HG03280 (cell line): Measurements from ENCODE around the gene NTMT1.

Source experiments
- ATAC-seq: cut with Tn5 transposase; IDR thresholded peaks from one replicate; pipeline ENCODE4 v1.9.1; 2021; ENCODE audit warnings: mild to moderate bottlenecking, moderate library complexity; ENCODE audit not compliant: unreplicated experiment

The NTMT1 gene

DNA sequence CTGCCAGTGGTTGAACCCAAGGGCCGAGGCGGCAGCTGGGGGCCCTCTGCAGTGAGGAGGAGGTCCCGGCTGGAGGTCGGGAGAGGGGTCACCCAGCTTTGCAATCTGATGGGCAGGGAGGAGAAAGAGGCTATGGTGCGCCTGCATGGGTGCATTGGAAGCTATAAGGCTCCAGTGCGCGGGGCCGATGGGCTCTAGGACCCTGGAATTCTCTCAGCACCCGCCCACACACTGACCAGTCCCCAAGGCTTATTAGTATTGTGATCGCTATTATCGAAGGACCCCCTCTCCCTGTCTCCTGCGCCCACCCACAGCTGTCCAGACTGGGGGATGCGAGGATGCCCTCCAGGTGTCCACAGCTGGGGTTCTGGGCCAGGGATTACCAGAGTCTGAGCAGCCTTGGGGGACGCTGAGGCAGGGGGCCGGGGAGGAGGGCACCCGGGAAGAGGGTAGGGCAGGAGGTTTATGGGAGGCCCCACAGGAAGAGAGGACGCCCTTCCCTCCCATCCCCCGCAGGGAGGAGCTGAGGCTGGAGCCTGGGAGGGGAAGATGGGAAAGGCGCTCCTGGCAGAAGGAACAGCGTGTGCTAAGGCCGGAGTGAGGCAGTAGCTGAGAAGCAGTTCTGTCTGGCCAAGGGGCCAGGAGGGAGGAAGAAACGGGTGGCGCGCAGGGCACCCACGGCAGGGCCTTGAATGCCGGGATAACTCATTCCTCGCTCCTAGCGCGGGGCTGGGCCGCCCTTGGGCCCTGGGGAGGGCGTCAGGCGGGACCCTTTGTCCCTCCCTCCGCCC, 29.2 kb upstream of the NTMT1 start:
- ATAC-seq = no peak

DNA sequence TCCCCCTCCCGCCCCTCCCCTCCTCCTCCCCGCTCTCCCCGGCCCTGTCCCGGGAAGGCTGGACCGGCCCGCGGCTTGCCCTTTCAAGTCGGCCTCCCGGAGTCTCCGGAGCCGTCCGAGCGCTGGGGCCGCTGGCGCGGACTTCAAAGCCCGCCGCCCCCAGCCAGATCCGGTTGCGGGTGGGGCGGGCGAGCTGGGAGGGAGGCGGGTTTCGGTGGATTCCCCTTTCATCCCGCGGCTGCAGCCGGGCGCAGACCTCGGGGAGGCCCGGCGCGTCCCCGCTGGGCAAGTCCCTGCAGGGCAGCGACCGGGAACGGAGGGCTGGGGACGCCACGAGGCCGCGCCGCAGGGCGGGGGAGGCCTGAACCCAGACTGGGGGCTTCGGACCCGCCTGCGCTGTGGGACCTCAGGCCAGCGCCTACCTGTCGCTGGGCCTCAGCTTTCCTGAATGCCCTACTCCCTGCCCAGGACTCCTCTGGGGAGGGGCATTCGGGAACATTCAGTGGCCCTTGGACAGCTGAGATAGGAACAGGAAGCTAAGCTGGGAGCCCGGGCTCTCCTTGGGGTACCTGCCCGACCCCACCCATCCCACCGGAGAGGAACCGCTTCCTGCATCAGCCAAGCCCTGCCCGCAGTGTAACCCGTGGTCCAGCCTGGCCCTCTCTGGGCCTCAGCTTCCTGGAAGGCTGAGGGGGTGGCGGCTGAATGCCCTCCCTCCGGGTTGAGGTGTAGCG, 28.4 kb upstream of the NTMT1 start:
- ATAC-seq = no peak

DNA sequence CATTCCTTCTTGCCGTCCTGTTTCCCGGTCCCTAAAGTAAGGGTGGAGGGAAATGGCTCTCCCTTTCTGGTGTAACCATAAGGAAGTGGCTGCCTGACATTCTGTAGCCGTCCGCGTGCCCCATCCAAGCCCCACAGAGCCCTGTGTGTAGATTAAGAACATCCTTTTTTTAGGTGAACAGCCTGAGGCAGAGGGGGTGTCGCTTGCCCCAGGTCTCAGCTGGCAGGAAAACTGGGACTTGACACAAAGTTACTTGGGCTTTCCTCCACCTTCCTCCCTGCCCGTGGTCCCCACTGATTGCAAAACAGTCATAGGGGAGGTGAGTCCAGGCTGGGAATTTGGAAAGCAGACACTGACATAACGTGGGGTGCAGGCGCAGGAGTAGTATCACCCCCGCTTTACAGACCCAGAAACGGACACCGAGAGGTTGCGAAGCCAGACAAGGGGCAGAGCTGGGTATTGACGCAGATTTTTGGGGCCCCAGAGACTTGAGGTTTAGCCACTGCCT, 27.8 kb upstream of the NTMT1 start:
- no peak for ATAC-seq

DNA sequence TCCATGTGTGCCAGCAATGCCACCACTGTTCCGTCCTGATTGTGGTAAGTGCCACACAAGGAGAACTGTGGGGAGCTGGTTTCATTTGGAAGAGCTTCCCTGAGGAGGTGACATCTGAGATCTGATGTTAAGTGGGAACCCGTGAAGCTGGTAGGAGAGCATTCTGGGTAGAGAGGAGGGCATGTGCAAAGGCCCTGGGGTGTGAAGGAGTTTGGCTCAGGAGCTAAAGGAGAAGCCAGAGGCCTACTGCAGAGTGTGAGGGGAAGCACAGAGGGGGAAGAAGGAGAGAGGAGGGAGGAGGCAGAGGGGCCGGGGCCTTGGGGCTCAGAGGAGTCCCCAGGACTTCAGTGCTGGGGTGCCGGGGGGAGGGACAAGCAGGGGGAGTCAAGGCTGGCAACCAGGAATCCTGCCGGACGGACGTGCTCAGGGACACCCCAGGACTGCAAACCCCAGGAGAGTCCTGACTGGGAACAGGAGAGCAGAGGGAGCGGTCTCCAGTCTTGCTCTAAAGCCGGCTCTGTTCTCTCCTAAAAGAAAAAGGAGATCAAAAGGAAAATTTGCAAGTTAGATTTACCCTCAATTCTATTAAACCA, 24.8 kb upstream of the NTMT1 start:
- ATAC-seq = no peak

DNA sequence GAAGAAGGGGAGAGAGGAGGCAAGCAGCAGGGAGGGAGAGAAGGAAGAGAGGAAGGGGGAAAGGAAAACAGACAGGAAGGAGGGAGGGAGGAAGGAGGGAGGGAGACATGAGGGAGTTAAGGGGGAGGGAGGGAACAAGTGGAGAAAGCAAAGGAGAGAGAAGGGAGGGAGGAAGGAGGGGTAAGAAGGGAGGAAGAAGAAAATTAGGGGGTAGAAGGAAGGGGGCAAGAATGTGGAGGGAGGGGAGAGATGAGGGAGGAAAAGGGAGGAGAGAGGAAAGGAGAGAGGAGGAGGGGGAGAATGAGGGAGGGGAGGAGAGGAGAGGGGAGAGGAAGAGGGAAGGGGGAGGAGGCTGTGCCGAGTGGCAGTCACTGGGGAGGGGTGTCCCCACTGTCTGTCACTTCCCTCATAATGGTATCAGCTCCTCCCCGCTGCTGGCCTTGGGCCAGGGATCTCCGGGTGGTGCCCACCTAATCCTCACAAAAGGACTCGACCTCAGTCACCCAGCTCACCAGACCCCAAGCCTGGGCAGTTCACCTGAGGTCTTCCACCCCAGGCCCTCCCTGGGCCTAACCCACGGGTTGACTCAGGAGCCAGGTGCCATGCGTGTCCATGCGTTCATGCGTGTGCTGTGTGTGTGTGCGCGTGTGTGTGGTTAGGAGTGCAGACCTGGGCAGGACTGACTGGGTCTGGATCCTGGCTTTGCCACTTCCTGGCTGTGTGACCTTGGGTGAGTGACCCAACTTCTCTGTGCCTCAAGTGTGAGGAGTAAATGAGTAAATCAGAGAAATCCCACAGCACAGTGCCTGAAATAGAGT, 23.2 kb upstream of the NTMT1 start:
- ATAC-seq = no peak

DNA sequence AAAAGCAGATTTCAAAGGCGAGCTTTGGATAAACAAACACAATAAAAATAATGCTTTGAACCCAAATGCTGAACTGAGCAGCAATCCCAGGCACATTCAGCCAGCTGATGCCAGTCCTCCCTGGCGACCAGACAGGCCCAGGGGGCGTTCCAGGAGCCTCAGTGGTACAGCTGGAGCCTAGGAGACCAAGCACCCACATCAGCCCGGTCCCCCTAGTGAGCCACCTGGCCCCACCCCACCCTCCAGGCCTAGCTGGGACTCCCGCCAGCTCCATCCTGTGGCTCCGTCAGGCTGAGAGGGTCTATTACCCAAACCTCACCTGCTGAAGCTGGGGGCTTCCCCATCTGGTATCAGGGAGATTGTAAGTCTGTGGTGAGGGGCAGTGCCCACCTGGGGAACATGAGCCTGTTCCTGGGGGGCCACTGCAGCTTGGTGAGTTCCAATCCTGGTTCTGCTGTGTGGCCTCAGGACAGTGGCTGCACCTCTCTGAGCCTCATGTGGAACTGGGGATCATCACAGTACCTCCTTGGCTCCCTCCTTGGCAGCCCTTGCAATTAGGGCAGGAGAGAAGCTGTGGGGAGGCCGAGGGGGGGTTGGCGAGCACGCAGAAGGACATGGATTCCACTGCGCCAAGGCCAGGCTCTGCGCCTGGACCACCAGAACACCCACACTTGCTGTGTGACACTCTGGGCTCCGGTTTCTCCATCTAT, 21.8 kb upstream of the NTMT1 start:
- no peak for ATAC-seq

DNA sequence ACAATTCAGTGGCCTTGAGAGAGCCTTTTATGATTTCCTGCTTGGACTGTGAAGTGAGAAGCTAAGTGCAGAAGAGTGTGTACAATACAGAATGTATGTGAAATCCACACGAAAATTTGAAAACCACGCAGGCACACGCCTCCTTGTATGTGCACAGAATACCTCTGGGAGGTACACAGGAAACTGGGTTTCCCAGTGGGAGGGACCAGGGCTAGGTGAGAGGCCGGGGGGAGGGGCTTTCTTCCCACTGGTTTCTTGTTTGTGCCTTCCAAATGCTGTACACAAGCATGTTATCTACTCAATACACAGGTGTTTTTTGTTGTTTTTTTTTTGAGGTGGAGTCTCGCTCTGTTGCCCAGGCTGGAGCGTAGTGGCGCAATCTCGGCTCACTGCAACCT, 21.2 kb upstream of the NTMT1 start:
- no peak for ATAC-seq

DNA sequence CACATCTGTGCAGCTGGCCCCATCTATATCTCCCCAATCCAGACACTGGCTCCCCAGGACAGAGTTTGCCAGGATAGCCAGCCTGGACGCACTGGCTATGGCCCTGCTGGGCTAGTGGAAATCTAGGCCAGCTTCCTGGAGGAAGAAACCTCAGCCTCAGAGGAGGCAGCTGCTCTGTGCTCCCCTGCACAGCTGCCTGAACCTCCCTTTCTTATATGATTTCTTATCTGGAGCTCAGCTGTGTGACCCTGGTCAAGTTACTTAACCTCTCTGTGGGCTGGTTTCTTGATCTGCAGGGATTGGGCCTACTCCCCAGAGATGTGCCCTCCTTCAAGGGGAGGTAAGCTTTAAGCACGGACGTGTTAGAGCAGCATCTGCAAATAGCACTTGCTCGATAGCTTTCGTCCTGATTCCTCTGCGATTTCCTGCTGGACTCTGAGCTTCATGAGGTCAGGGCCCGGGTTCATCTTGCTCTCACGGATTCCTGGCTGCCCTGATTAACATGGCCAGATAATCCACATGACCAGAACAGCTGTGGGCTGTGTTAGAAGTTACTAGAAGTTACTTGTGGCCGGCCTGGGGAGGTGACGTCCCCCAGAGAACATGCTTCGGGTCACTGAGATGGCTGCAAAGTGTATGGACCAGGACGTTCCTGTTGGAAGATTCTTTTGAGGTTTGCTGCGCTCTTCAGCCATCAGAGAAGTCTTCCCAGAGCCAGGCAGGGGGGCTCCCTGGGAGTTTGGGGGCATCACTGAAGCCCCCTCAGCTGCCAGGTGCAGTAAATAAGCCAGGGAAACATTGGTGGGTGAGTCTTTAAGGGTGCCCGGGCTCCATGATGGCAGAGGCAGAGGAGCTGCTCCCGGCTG, 19.6 kb upstream of the NTMT1 start:
- ATAC-seq = no peak

DNA sequence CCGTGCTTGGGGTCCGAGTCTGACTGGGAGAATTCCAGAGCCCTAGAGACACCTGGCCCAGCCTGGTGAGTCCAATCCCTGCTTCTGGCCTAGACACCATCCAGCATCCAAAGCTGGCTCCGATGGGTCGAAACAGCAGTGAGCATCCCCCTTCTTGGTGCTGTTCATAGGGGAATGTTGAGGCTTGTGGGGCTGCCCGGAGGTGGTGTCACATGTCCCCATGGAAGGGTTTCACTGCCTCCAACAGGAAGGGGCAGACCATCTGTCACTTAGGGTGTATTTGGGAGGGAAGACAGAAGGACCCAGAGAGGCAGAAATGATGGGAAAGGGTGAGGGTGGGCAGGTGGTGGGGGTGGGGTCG, 19.0 kb upstream of the NTMT1 start:
- no peak for ATAC-seq

DNA sequence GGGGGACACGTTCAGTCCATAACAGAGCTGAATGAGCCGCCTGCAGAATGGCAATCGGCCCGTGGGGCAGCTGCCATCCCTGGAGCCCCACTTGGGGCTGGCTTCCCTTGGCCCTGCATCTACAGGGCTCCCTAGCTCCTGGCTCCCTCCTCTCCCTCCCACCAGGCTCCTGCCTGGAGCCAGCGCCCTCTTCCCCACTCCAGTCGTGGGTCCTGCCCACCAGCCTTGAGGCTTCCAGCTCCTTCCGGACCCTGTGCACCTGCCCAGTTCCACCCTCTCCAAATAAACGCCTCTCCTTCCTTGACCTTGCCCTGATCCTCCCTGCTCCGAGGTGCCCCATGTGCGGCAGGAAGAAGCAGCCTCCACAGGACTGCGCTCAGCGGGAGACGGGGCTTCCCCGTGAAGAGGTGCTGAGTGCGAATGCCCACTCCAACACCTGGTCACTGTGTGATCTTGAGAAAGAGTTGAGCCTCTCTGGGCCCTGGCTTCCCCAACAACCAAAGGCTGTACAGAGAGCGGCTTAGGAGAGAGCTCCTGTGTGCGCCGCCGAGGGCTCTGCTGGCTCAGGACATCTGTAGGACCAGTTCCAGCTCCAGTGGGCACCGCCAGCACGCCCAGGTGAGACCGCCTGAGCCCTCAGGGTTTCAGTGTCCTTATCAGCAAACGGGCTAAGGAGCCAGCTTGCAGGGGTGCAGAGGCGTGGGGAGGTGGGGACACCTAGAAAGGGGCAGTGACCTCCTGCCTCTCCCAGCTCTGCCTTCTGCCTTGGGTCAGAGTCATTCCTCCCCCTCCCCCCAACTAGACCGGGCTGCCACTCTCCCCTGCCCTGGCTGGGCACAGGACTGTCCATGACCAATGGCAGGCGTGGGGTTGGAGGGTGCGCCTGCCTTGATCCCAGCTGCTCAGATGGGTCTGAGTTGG, 17.1 kb upstream of the NTMT1 start:
- no peak for ATAC-seq

DNA sequence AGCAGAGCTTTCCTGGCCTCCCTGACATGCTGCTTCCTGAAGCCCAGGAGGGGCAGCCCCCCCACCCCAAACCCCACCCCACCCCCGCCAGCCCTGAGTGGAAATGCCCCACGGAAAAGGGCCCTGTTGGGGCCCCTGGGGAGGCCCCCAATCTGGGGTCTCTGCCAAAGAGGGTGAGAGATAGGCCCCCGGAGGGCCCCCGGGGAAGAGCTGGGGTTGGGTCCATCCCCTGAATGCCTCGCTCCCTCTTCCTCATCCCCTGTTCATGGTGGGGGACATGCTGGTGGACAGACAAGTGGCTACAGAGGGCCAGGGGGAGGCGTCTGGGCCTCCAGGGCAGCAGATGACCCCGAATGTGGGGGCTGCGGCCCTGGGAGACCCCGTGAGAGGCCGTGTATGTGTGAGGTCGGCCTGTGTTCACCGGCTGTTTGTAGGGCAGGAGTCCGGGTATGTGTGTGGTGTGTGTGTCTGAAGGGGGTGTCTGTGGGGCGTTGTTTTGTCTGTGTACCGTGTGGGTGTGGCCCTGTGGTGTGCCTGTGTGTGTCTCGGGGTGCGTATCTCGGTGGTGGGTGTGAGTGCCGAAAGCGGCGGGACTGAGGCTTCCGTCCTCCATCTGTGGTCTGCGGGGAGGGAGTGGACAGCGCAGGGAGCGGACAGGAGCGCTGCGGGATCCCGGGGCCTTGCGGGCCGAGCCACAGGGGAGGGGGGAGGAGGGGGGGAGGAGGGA, 16.3 kb upstream of the NTMT1 start:
- no peak for ATAC-seq

DNA sequence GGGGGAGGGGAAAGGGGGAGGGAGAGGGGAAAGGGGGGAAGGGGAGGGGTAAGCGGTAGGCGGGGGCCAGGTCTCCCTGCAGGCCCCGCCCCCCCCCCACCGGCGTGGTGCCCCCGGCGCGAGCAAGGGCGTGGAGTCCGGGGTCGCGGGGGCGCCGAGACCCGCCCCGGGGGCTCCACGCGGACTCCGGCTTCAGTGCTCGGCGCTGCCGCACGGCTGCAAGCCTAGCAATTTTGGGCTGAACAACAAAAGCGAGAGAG, 15.8 kb upstream of the NTMT1 start:
- no peak for ATAC-seq

DNA sequence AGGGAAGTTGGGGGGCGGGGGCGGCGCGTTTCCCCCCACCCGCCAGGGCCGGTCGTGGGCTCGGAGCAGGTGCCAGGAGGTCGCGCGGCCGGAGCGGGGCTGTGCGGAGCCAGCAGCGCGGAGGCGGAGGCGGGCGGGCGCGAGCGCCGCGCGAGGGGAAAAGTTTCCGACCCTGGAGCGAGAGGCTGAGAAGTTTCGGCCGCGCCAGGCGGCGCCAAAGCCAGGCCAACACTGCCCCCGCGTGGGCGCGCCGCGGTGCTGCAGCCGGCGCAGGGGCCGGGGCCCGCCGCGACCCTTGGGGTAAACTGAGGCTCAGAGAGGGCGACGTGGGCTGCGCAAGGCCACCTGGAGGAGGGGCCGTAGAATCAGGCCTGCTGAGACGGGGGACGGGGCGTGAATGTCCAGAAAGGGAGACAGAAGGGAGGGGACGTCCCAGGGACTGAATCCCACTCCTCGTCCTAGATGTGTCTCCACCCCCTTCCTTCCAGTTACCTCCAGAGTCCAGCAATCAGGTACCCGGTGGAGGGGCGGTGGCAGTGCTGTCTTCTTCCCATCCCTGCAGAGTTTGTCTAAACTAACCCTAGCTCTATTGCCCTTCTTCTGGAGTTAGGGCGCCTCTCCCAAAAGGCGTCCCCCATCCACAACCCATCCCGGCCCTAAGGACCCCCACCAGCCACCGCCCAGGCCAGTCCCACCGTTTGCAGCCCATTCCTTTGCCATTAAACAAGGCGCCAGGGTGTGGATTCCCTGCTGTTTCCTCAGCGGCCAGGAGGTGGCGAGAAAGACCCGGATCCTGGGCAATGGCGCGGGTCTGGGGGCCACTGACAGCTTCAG, 15.3 kb upstream of the NTMT1 start:
- ATAC-seq = peak; percentile 51

DNA sequence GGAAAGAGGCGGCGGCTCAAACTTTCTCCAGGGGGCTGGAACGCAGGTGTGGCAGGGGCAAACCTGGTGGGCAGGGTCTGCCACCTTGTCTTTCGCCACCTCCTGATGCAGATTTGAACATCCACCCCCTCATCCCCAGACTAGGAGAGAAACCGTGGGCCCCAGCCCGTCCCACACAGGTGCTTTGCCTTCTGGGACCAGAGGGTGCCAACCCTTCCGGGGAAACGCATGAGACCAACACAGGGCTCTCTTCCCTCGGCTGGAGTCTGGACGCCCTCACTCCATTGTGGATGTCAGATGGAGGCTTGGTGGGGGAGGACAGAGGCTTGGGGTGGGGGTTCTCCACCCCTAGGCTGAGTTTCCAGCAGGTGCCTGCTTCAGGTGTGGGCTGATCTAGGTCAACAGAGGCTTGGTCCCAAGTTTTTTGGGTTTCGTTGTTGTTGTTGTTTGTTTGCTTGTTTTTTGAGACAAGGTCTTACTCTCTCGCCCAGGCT, 14.6 kb upstream of the NTMT1 start:
- no peak for ATAC-seq

DNA sequence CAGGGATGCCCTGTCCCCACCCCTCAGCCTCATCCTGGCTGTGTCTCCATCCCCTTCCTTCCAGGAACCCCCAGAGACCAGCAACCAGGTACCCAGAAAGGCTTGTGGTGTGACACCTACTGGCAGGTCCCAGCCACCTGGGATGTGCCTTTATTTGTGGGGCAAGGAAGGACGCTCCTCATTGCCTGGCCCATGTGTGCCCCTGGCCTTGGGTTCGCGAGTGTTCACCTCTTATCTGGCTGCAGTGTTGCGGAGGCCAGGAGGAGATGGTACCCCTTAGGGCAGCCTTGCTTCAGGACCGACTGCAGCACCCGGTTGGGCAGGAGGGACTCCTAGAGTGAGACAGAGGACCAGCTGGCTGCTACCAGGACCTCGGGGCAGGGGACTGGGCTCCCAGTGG, 13.8 kb upstream of the NTMT1 start:
- no peak for ATAC-seq

DNA sequence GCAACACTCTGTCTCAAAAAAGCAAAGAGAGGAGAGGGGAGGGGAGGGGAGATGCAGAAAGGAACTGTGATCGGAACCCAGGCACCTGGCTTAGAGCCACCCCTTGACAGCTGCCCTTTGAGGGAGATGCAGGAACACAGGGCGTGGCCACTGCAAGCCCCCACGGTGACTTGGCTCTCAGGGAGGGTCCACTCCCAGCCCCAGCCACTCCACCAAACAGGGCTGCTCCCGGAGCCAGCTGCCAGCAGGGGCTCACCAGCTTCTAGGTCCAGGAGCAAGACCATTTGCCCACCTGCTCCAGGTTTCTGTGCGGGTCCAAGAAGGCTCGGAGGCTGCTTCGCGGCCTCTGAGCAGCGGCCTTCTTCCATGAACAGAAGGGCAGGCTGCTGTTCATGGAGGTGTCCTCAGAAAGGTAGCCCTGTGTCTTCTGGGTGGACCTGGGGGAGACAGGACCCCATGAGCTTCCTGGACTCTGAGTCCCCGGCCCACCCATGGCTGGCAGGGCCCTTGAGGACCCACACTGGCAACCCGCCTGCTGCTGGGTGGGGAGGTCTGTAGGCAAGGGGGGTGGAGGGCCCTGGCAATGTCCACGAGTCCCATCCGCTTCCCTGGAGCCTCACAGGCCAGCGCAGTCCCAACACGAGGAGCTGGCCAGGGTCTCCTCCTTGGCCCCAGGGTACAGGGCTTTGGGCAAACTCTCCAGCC, 13.0 kb upstream of the NTMT1 start:
- no peak for ATAC-seq
